HEK293T (cell line): Measurements from ENCODE around the gene SEC14L1.

Experiments used
- ARNT ChIP-seq: fragments of 450-650 bp; IDR thresholded peaks from 2 replicates; pipeline ENCODE4 v1.6.1; 2017; ENCODE audit warnings: mild to moderate bottlenecking
- CTBP1 ChIP-seq: fragments of 450-650 bp; IDR thresholded peaks from 2 replicates; pipeline ENCODE4 v1.6.1; 2016; ENCODE audit warnings: borderline replicate concordance
- ELF4 ChIP-seq: fragments of 450-650 bp; IDR thresholded peaks from 2 replicates; pipeline ENCODE4 v1.6.1; 2017; ENCODE audit warnings: antibody characterized with exemption
- FOXA1 ChIP-seq: fragments of 450-650 bp; IDR thresholded peaks from 2 replicates; pipeline ENCODE4 v1.6.1; 2016; ENCODE audit warnings: mild to moderate bottlenecking
- FOXK2 ChIP-seq: fragments of 450-650 bp; IDR thresholded peaks from 2 replicates; pipeline ENCODE4 v1.6.1; 2016; ENCODE audit warnings: mild to moderate bottlenecking
- FOXM1 ChIP-seq: fragments of 450-650 bp; IDR thresholded peaks from 2 replicates; pipeline ENCODE4 v1.6.1; 2017; ENCODE audit warnings: mild to moderate bottlenecking, borderline replicate concordance
- NFRKB ChIP-seq: fragments of 450-650 bp; IDR thresholded peaks from 2 replicates; pipeline ENCODE4 v1.6.1; 2016; ENCODE audit warnings: mild to moderate bottlenecking, moderate library complexity
- PKNOX1 ChIP-seq: fragments of 450-650 bp; IDR thresholded peaks from 2 replicates; pipeline ENCODE4 v1.6.1; 2016
- SP1 ChIP-seq: fragments of 450-650 bp; IDR thresholded peaks from 2 replicates; pipeline ENCODE4 v1.6.1; 2017
- SUZ12 ChIP-seq: fragments of 450-650 bp; IDR thresholded peaks from 2 replicates; pipeline ENCODE4 v1.6.1; 2016; ENCODE audit warnings: mild to moderate bottlenecking
- ZNF384 ChIP-seq: fragments of 450-650 bp; IDR thresholded peaks from 2 replicates; pipeline ENCODE4 v1.6.1; 2016

GRCh38 chr17:77160875-77161530 is 20.2 kb downstream of the SEC14L1 start:
- TF ChIP-seq NFRKB (no peak), SP1 (no peak), ELF4 (no peak), FOXA1 (no peak), SUZ12 (no peak), PKNOX1 (no peak), ZNF384 (no peak), ARNT (no peak), CTBP1 (no peak), FOXM1 (no peak), FOXK2 (no peak)
